Colon (tissue), 2 donors: ENCODE results near the gene MUC20.
"Not testable (repeated sequence)": the region's sequence is repeated elsewhere in the genome, so short reads cannot be mapped to it uniquely, and the experiment has no call there.

Source experiments
- FAIRE-seq: peaks from 2 replicates; lab custom pipeline; 2012; peaks lifted over from hg19 to GRCh38; lab: Jason Lieb, UNC
- donor health status: control.
- donor health status: control.

MUC20 gene

GRCh38 chr3:195692781-195693427 lies 27.9 kb upstream of the MUC20 start:
- no peak for FAIRE-seq

DNA sequence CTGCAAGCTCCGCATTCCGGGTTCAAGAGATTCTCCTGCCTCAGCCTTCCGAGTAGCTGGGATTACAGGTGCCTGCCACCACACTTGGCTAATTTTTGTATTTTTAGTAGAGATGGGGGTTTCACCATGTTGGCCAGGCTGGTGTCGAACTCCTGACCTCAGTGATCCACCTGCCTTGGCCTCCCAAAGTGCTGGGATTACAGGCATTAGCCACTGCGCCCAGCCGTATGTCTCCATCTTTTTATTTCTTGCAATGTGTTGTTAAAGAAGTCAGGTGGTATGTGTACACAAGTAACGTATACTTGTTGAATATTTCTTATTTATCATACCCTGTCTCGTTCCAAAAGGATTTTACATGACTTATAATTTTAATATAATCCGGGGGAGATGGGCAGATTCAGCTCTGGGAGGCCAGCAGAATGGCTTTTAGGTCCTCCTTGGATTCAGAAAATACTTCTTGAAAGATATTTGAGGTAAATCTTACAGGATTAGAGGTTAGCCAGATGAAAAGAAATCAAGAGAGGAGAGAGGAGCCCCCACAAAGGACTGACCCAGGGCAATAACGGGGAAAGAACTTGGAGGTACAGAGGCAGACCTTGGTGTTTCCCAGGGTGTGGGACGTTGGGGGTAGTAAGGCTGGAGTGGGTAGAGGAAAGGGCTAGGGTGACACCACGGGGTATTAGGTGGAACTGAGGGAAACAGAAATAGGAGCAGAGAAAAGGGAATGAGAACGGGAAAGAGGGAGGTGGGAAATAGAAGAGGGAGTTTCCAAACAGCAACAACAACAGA lies 27.2 kb upstream of the MUC20 start:
- FAIRE-seq: no peak

DNA sequence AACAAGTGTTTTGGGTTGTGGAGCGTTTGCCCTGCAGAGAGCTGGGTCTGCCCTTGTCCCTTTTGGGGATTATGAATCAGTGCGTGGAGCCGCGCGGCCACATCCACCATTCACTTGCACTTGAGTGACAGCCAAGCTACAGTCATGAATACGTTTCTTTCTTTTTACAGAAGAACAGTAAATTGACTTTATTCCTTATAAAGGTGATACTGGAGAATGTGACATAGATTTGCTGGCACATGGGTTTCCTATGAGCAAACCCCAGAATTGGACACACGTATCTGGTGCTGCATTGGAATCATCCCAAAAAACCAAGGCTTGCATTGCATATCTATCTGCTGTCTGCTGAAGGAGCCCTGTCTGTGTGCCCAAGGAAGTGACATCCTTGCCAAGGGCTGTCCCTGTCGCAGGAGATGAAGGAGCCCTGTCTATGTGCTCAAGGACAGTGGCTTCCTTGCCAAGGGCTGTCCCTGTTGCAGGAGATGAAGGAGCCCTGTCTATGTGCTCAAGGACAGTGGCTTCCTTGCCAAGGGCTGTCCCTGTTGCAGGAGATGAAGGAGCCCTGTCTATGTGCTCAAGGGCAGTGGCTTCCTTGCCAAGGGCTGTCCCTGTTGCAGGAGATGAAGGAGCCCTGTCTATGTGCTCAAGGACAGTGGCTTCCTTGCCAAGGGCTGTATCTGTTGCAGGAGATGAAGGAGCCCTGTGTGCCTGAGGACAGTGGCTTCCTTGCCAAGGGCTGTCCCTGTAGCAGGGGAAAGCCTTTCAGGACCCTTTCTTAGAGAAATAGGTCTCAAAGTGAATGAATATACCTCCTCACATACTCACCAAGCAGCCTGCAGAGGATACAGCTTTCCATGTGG lies 26.3 kb upstream of the MUC20 start:
- not testable (repeated sequence) for FAIRE-seq

GRCh38 chr3:195696632-195697278 lies 24.0 kb upstream of the MUC20 start:
- FAIRE-seq: no peak

GRCh38 chr3:195697582-195698324 lies 23.0 kb upstream of the MUC20 start:
- FAIRE-seq: no peak

- no peak for FAIRE-seq
Measured at GRCh38 chr3:195698325-195698646, 22.5 kb upstream of the MUC20 start.

GRCh38 chr3:195698647-195699387 lies 22.0 kb upstream of the MUC20 start:
- FAIRE-seq: no peak

DNA sequence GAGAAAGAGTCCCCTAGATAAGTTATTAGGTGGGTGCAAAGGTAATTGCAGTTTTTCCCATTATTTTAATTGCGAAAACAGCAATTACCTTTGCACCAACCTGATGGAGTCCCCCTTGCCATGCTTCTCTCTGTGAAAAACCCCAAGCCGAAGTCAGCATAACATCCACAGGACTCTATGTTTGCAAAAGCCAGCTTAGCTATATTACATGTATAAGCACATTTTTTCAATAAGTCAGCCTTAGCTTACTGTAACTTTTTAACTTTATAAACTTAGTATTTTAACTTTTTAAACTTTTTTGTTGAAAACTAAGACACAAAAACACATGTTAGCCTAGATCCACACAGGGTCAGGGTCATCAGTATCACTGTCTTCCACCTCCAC lies 21.4 kb upstream of the MUC20 start:
- FAIRE-seq: no peak

DNA sequence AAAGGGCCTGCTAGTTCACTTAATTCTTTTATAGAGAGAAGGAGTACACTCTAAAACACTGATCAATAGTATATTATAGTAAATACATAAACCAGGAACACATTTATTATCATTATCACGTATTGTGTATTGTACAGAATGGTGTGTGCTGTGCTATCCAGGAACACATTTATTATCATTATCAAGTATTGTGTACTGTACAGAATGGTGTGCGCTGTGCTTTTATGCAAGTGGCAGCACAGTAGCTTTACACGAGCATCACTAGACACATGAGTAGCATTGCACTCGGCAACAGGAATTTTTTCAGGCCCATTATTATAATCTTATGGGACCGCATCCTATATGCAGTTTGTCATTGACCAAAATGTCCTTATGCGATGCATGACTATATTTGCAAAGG lies 20.9 kb upstream of the MUC20 start:
- FAIRE-seq: no peak

- no peak for FAIRE-seq
Measured at GRCh38 chr3:195700319-195700718, 20.5 kb upstream of the MUC20 start.

DNA sequence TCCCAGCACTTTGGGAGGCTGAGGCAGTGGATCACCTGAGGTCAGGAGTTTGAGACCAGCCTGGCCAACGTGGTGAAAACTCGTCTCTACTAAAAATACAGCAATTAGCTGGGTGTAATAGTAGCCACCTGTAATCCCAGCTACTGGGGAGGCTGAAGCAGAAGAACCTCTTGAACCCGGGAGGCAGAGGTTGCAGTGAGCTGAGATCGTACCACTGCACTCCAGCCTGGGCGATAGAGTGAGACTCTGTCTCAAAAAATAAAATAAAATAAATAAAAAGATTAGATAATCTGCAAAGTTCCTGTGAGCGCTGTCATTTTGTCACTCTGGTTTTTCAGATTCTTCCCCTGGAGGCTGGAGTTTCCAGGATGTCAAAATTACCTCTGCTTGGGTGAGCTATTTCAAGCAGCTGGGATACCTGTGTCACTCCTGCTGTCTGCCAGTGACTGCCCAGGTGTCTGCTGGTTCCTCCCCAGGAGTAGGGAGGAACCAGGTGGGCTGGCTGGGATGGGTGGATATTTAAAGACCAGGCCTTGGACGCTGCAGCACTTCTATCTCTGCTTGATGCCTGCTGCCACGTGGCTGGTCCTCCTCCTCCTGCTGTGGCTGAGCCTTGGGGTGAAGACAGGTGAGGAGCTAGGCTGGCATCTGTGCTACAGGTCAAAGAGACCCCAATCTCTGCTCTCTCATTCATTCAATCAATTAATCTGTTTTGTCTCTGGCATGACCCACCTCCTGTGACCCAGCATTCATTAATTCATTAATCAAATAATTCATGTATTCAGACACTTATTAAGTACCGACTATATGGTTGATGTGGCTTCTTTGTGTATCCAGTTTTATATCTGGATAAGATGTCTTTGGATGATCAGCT lies 19.5 kb upstream of the MUC20 start:
- FAIRE-seq: no peak

DNA sequence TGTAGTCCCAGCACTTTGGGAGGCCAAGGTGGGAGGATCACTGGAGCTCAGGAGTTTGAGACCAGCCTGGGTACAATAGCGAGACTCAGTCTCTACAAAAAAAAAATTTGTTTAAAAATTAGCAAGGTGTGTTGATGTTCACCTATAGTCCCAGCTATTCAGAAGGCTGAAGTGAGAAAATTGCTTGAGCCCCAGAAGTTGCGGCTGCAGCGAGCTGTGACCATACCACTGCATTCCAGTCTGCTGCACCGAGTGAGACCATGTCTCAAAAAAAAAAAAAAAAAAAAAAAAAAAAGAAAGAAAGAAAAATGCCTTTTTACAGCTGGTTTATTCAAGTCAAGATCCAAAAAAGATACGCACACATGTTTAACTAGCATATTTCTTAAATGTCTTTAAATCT lies 17.0 kb upstream of the MUC20 start:
- FAIRE-seq: no peak

DNA sequence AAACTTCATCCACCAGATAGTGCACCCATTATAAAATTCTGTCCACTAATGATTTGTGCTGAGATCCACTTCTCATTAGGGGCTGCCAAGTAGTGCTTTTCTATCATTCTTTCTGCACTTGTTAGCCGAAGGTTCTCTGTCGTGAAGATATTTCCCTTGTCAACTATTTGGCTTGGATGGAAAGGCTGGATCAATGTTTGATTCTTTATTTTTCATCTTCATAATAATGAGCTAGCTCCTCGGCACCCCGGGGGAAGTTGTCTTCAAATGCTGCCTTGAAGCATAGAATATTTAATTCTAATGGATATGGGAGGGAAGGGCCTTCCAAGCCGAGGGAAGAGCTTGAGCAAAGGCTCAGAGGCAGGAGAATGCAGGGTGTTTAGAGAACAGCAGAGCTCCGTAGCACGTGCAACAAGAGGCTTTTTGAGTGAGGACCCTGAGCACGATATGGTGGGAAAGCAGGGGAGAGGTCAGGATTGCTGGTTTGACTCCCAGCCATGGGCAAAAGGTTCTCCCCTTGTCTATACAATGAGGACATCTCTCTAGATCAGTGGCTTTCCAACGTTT lies 16.3 kb upstream of the MUC20 start:
- no peak for FAIRE-seq

DNA sequence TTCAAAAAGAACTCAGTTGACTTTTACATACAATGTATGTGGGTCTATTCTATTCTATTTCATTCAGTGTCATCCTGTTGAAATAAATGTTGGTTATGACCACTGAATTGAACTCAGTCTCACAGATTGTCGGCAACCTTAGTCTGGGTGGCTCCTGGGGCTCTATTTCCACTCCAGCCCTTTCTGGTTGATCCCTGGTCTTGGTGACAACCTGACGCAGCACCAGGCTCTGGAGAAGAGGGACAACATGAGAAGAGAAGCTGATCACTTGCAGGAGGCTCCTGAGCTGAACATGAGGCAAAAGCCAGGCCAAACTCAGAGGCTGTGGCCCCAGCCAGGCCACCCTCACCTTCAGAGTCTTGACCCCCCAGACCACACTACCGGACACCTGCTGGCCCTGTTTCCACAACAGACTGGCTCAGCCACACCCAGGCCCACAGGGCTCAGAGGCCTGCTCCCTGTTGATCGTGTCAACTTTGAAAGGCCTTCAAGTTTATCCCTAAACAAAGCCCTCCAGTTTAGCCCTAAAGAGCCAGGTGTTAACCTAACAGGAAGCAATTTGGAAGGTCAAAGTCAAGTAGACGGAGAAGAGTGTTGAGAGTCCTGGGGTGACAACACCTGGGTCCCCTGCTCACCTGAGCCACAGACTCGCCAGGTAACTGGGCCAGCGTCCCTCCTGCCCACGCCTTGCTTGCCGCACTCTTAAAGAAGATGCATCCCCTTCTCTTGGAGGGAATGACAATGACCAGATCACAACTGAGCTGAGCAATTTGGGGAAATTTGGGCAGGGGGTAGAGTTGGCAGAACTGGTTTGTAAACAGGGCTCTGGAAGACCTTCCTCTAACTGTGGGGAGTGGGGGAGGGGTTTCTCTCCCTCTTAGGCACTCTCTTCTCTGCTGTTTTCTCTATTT lies 15.4 kb upstream of the MUC20 start:
- FAIRE-seq: no peak

GRCh38 chr3:195708061-195708460 lies 12.7 kb upstream of the MUC20 start:
- no peak for FAIRE-seq

DNA sequence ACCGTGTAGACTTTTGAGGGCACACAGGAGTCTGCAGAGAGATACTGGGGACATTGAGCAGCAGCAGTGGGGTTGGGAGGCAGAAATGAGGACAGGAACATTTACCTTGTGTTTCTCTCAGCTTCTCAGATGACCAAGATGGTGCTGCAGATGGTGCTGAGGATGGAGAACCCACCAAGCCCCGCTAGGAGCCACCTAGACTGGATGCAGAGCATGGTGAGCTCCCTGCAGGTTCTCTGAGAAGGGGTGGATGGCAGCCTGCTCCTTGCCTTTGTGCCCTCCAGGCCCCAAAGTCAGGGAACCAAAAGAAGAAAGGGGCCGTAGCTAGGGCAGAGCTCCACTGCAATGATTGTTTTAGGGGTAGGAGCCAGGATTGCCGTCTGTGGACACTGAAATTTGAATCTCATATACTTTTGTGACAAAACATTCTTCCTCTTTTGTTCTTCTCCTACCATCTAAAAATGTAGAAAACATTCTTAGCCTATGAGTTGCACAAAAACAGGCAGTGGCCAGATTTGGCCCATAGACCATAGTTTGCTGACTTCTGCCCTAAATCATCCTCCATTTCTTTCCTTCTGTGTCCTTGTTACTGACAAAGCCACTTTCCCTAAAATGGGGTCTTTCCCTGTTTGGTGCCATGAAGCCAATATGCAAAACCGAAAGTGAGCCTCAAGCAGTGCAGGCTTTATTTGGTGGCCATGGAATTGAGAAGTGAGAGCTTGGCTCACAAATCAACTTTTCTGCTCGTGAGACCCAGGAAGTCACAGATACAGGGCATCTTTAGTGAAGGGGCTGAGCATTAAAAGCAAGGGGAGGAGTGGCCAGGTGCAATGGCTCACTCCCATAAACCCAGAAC lies 11.9 kb upstream of the MUC20 start:
- no peak for FAIRE-seq

DNA sequence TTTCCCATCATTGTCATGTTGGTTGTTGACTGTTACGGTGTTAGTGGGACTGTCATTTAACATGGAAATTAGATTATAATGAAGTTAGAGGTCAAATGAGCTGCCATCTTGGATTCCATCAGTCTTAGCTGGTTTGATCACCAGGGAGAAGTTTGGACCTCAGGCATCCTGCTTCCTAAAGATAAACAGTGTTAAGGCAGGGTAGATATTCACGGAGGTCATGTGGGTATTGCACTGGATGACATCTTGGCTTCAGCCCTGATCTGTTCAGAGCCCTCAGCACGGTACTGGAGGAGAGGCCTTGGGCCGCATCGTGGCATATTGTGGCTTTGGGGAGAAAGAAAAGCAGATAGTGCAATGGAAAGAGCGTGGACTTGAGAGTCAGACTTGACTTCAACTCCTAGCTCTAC lies 11.1 kb upstream of the MUC20 start:
- FAIRE-seq: no peak
